Right ventricle myocardium superior (tissue), 1 donor: ENCODE results near the gene SPCS2. TPM values are rescaled to one million over a fixed set of nuclear protein-coding genes. Genes with fewer than 3 reads are reported as not detected.
"Not testable (repeated sequence)": the region's sequence is repeated elsewhere in the genome, so short reads cannot be mapped to it uniquely, and the experiment has no call there.

Experiments used
- ATAC-seq: fragments of 200-7000 bp; cut with Tn5 transposase; one replicate; pipeline ENCODE4 v1.9.1; 2020; ENCODE audit warnings: mild to moderate bottlenecking; ENCODE audit not compliant: poor library complexity
- DNase-seq: peaks from one replicate; pipeline ENCODE4 v3.0.0-alpha.2; 2020
- intact Hi-C: fragments of 100-400 bp; cut with DNase I; formaldehyde crosslinking; loops from one replicate; pipeline ENCODE4 v1.11.2; 2022
- total RNA-seq: library from RNA; stranded (reverse); fragmentation: NEBNext Ultra II Directional; extraction: Animal tissue kit (Norgen Biotek cat#: 25700); gene quantifications from one replicate; pipeline ENCODE4 v1.2.1, GENCODE V29; 2021
- donor health status: DM: no; HTN: yes; CAD: no; lungs with severe emphysema.

The SPCS2 gene
- total RNA-seq, 1 donor from 2014 or later, result 98.4 TPM

DNA sequence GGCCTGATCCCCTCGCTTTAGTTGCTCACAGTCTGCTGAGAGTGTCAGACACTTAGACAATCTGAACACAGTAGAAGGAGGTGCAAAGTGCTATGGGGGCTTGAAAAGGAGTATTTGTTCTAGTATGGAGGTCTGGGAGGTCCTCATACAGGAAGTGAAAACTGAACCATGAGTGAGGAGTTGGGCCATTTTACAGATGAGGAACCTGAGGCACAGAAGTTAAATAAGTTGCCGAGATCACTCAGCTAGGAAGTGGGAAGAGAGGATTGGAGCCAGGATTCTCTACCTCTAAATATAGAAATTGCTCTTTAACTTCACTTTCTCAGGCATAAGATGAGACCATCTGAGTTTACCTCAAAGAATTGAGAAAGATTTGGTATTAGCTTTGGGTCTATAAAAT is 35.7 kb downstream of the SPCS2 start:
- ATAC-seq (no peak), DNase-seq (no peak)
- intact Hi-C loops, result no loop called here

DNA sequence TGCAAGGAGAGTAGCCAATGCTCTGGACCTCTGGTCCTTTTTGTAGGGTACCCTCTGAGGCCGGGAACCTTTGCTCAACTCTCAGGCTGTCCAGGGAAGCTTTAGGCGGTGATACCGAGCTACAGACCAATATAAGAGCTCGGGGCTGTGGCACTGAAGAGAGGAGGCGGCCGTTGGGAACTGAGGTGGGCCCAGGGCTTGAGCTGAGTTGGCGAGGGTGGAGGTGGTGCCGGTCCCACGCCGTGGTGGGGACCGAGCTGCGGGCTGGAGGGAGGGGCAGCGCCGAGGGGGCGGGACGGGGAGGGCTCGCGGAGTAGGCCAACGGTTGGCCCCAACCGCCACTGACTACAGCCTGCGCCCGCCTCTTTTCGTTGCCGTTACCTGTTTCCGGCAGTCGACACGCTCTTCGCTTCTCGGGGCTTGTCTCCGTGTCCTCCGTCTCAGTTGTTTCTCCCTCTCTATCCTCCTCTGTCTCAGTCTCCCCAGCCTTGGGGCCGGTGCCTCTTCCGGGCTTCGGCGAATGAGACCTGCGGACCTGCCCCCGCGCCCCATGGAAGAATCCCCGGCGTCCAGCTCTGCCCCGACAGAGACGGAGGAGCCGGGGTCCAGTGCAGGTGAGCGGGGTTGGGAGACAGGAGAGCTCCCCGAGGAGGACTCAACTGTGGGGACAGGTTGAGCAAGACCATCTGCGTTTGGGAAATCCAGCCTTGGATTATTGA is 39.6 kb downstream of the SPCS2 start, which contains the start of gene NEU3:
Gene NEU3 (plus strand): TSS at position 393 of the 719 bp plus-strand sequence. CDS start 128 bp downstream, at position 521.
- intact Hi-C loops, result no loop called here
- ATAC-seq, result peak; percentile 97
- DNase-seq, result peak; percentile 86

GRCh38 chr11:74989260-74989638 is 40.2 kb downstream of the SPCS2 start:
- ATAC-seq (no peak), DNase-seq (no peak)
- intact Hi-C loops, result no loop called here

- not testable (repeated sequence) for ATAC-seq
Measured at GRCh38 chr11:74990150-74990549, 41.1 kb downstream of the SPCS2 start.

DNA sequence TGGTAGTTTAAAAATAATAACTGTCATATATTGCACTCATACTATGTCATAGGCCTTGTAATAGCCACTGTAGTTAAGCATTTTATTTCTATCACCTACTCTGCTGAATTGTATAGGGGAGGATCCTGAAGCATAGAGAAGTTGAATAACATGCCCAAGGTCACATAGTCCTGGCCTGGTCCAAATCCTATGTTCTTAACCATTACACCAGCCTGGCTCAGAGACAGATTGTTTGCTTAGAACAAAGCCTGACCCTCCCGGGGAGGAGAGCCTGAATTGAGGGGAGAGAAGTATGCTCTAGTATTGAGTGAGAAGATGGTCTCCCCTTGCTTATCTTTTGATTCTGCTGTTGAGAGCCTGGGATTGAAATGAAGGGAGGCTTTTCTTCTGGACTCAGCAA is 41.9 kb downstream of the SPCS2 start:
- intact Hi-C loops, result no loop called here
- DNase-seq, result no peak
- no peak for ATAC-seq

More at GRCh38 chr11:74990150-74990549, 41.1 kb downstream of the SPCS2 start:
- intact Hi-C loops, DNase-seq: not testable (repeated sequence)

- no peak for ATAC-seq
- intact Hi-C loops, result no loop called here
Measured at GRCh38 chr11:74992852-74993251, 43.8 kb downstream of the SPCS2 start.

GRCh38 chr11:75000975-75001354 is 51.9 kb downstream of the SPCS2 start:
- intact Hi-C loops, result no loop called here
- DNase-seq (no peak), ATAC-seq (no peak)

More at GRCh38 chr11:74992852-74993251, 43.8 kb downstream of the SPCS2 start:
- DNase-seq, result no peak

GRCh38 chr11:75001686-75002085 is 52.6 kb downstream of the SPCS2 start:
- intact Hi-C loops, result no loop called here
- DNase-seq (no peak), ATAC-seq (no peak)

DNA sequence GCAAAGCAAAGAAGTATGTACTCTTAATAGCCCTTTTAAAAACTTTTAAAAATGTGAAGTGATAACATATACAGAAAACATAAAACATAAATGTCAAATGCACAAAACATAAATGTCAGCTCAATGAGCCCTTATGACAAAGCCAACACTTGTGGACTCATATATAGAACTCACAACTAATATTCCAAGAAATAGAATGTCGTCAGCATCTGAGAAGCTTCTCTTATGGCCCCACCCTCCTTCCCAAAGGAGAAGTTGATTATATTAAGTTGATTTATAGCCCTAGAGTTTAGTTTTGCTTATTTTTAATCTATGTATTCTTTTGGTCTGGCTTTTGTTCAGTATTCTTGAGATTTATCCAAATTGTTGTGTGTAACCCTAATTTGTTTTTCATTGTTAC is 53.5 kb downstream of the SPCS2 start:
- intact Hi-C loops, result no loop called here
- ATAC-seq (no peak), DNase-seq (no peak)

GRCh38 chr11:75004215-75004614 is 55.1 kb downstream of the SPCS2 start:
- ATAC-seq (no peak), DNase-seq (no peak)
- intact Hi-C loops, result no loop called here

- no peak for ATAC-seq
- intact Hi-C loops, result no loop called here
Measured at GRCh38 chr11:75011357-75011756, 62.3 kb downstream of the SPCS2 start.

GRCh38 chr11:75011872-75012271 is 62.8 kb downstream of the SPCS2 start:
- DNase-seq, result no peak
- intact Hi-C loops, result no loop called here
- ATAC-seq, result no peak

More at GRCh38 chr11:75011357-75011756, 62.3 kb downstream of the SPCS2 start:
- no peak for DNase-seq

GRCh38 chr11:75013051-75013450 is 64.0 kb downstream of the SPCS2 start:
- ATAC-seq (no peak), DNase-seq (no peak)
- intact Hi-C loops, result no loop called here

- intact Hi-C loops, result no loop called here
- ATAC-seq, result peak; percentile 82
- no peak for DNase-seq
Measured at GRCh38 chr11:75014129-75014528, 65.1 kb downstream of the SPCS2 start.

DNA sequence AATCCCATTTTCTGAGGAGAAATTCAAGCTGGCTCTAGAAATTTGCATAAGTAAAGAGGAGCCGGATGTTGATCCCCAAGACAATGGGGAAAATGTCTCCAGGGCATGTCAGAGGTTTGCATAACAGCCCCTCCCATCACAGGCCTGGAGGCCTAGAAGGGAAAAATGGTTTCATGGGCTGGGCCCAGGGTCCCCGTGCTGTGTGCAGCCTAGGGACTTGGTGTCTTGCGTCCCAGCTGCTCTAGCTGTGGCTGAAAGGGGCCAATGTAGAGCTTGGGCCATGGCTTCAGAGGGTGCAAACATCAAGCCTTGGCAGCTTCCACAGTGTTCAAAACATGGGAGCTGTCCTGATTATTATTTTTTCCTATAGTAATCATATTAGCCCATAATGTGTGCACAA is 70.1 kb downstream of the SPCS2 start:
- DNase-seq, intact Hi-C loops, ATAC-seq: not testable (repeated sequence)

DNA sequence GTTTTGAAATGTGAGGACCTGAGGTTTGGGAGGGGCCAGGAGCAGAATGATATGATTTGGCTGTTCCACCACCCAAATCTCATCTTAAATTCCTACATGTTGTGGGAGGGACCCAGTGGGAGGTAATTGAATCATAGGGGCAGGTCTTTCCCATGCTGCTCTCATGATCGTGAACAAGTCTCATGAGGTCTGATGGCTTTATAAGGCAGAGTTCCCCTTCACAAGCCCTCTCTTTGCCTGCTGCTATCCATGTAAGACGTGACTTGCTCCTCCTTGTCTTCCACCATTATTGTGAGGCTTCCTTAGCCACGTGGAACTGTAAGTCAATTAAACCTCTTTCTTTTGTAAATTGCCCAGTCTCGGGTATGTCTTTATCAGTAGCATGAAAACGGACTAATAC is 71.3 kb downstream of the SPCS2 start:
- not testable (repeated sequence) for DNase-seq, ATAC-seq
- intact Hi-C loops, result loop anchor here (5.0 kb wide), 1 partner anchor 227 kb away; no protein-coding TSS in a partner anchor

DNA sequence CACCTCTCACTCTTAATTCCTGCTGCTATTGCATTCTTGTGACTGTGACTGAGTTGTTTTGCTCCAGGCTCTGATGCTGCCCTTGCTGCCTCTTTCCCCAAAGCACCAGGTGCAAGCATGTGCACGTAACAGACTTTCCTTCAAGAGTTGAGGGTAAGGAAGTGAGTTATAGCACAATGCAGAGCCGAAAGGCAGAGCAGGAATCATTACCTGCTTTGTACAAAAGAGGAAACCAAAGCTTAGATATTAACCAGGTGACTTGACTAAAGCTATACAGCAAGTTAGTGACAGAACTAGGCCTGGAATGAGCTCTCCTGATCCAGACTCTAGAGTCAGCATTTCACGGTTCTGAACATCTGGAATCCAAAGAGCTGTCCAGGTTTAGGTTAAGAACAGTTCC is 73.2 kb downstream of the SPCS2 start:
- intact Hi-C loops, result loop anchor here (5.0 kb wide), 1 partner anchor 225 kb away; no protein-coding TSS in a partner anchor
- ATAC-seq (peak; percentile 37), DNase-seq (no peak)

DNA sequence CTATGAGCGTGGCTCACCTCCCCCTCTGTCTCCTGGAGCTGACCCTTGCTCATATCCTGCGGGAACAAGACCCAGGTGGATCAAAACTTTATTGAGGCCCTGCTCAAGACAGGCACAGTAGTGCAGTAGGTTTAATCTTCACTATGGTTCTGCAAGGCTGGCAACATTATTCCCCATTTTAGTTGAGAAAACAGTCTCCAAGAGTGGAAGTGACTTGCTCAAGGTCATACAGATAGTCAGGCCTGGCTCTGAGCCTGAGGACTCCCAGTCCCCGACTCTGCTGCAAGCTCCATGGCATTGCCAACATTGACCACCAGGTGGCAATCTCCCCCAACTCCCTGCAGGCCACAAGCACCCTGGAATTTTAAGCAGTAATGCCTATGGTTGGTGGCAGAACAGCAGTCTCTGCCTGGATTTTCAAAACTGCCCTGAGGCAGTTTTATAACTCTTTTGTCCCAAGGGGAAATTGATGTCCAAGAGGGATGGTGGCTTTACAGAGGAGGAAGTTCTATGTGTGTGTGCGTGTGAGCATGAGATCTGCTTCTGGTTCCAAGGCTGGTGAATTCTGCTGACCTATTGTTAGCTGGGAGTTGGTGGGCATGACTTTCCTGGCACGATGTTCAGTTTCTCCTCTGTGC is 73.8 kb downstream of the SPCS2 start:
- intact Hi-C loops, result loop anchor here (5.0 kb wide), 1 partner anchor 224 kb away; no protein-coding TSS in a partner anchor
- ATAC-seq (peak; percentile 95), DNase-seq (peak; percentile 84)

GRCh38 chr11:75023446-75024067 is 74.5 kb downstream of the SPCS2 start:
- DNase-seq (no peak), ATAC-seq (no peak)
- intact Hi-C loops, result loop anchor here (5.0 kb wide), 1 partner anchor 224 kb away; no protein-coding TSS in a partner anchor
